Aorta (tissue), 5 donors: Measurements from ENCODE around the gene SUN1. TPM values are rescaled to one million over a fixed set of nuclear protein-coding genes. Genes with fewer than 3 reads are reported as not detected.

Experiments
- ATAC-seq: fragments of 200-7000 bp; cut with Tn5 transposase; one replicate; pipeline ENCODE4 v1.9.1; 2022; ENCODE audit warnings: moderate library complexity; ENCODE audit not compliant: low FRiP score
- DNase-seq, 2 donors: peaks; one replicate each; pipeline ENCODE4 v3.0.0-alpha.2; 2020
- H3K27ac ChIP-seq, 2 donors: one replicate each; pipeline ENCODE4 v1.5.1; 2013; ENCODE audit warnings: low read length in 2 of 2, mild to moderate bottlenecking in 2 of 2, moderate library complexity in 2 of 2, control low read depth in 1 of 2, inconsistent platforms in 1 of 2, low read depth in 1 of 2
- H3K27me3 ChIP-seq, 2 donors: one replicate each; pipeline ENCODE4 v1.6.1; 2013; ENCODE audit warnings: control low read depth in 1 of 2, low read length in 1 of 2, mild to moderate bottlenecking in 1 of 2, moderate library complexity in 1 of 2; ENCODE audit not compliant: insufficient read depth in 2 of 2, control insufficient read depth in 1 of 2
- H3K36me3 ChIP-seq, 2 donors: one replicate each; pipeline ENCODE4 v1.6.1; 2013; ENCODE audit warnings: control low read depth in 1 of 2, low read length in 1 of 2, mild to moderate bottlenecking in 1 of 2; ENCODE audit not compliant: insufficient read depth in 2 of 2, control insufficient read depth in 1 of 2
- H3K4me1 ChIP-seq, 2 donors: one replicate each; pipeline ENCODE4 v1.6.1; 2013; ENCODE audit warnings: low read length in 2 of 2, control low read depth in 1 of 2, mild to moderate bottlenecking in 1 of 2, moderate library complexity in 1 of 2; ENCODE audit not compliant: insufficient read depth in 2 of 2, control insufficient read depth in 1 of 2
- H3K4me3 ChIP-seq, 2 donors: one replicate each; pipeline ENCODE4 v1.5.1; 2013; ENCODE audit warnings: low read length in 2 of 2, control low read depth in 1 of 2, mild to moderate bottlenecking in 1 of 2
- H3K9me3 ChIP-seq: one replicate; pipeline ENCODE4 v1.6.1; 2013; ENCODE audit warnings: mild to moderate bottlenecking, low read length; ENCODE audit not compliant: control insufficient read depth
- WGBS, 2 donors: extraction: QIAGEN DNeasy Blood & Tissue Kit; methylation state at CpG; one replicate each; pipeline ENCODE4 v1.1.7; 2013; 5-methylcytosine and 5-hydroxymethylcytosine counted together
- intact Hi-C, 2 donors: fragments of 100-400 bp; cut with DNase I; formaldehyde crosslinking; loops; one replicate each; pipeline versions ENCODE4 v1.14.2 to v1.15.0; 2022
- polyA plus RNA-seq, 2 donors: library from polyadenylated mRNA; stranded (reverse); fragments of 200-250 nt; gene quantifications; one replicate each; pipeline ENCODE4 v1.2.3, GENCODE V29; 2013
- total RNA-seq, 2 donors: library from RNA; stranded (reverse); fragmentation: NEBNext Ultra II Directional; extraction: Animal tissue kit (Norgen Biotek cat#: 25700); gene quantifications; one replicate each; pipeline ENCODE4 v1.2.1, GENCODE V29; 2021
- donor health status: healthy with polysubstance abuse.
- donor health status: Bipolar disorder and iron deficiency.
- donor health status: DM: no; HTN: no; CAD: no.
- donor health status: DM: no; HTN: no; CAD: no.
- donor health status: DM: yes; HTN: yes; CAD: no.

Gene SUN1
- total and polyA plus RNA-seq, 4 donors = 36.3 to 236 (median 160) TPM

- H3K9me3 ChIP-seq = no peaks in the 10 kb centered on the region
- peaks cover 0 to 20% of the 10 kb centered on the region in 2 donors for H3K36me3 ChIP-seq
- intact Hi-C loops = no loop called here
- WGBS, 2 donors = 91 to 94% methylated on average over 32 of the region's 32 CpGs
- no peak overlapping the region for H3K4me3 ChIP-seq
- H3K4me1 ChIP-seq = no peaks in the 10 kb centered on the region
- DNase-seq (no peak), ATAC-seq (no peak)
- no peak overlapping the region for H3K27ac ChIP-seq
- no peaks in the 10 kb centered on the region for H3K27me3 ChIP-seq
These were observed 22.0 kb downstream of the SUN1 start for GRCh38 chr7:854118-854775.

- WGBS, 2 donors = 90 to 94% methylated on average over 24 to 29 of the region's 29 CpGs
- H3K4me1 ChIP-seq = no peaks in the 10 kb centered on the region
- H3K36me3 ChIP-seq = peaks cover 0 to 21% of the 10 kb centered on the region in 2 donors
- peak; percentile 34 for ATAC-seq
- H3K27me3 ChIP-seq = no peaks in the 10 kb centered on the region
- no peaks in the 10 kb centered on the region for H3K9me3 ChIP-seq
- H3K4me3 ChIP-seq = no peak overlapping the region
- H3K27ac ChIP-seq = no peak overlapping the region
- intact Hi-C loops = no loop called here
- peak in 1 of 2 donors; percentile 26 for DNase-seq
These were observed 23.6 kb downstream of the SUN1 start for GRCh38 chr7:855686-856369.

DNA sequence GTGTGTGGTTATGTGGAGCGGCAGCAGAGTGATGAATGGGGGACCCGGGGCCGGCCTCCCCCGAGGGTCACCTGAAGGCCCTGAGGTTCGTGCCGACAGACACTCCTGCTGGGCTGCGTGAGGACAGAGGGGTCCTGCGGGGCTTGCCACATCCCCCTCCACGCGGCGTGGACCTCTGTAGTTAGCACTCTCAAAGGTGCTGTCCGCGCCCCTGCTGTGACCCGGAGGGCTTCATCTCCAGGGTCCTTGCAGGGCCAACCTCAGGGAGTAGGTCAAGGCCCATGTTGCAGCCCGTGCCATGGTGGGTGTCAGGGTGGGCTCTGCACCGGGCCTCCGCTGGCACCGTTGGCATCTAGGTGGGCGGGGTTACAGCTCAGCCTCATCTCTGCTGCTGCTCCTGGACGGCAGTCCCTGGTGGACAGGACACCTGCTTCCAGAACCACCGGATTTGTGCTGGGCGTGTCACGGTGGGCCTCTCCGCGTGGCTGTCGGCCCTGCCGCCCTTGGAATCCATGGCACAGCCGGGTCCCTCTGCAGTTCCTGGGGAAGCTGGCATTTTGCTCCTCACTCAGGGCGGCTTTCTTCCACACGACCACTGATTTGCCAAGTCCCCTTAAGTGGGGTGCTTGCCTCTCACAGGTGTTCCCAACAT, 24.3 kb downstream of the SUN1 start:
- DNase-seq (peak in 1 of 2 donors; percentile 34), ATAC-seq (no peak)
- no peak overlapping the region for H3K27ac ChIP-seq
- H3K4me1 ChIP-seq = no peaks in the 10 kb centered on the region
- H3K27me3 ChIP-seq = no peaks in the 10 kb centered on the region
- H3K9me3 ChIP-seq = no peaks in the 10 kb centered on the region
- intact Hi-C loops = no loop called here
- peaks cover 0 to 26% of the 10 kb centered on the region in 2 donors for H3K36me3 ChIP-seq
- H3K4me3 ChIP-seq = no peak overlapping the region
- 85 to 86% methylated on average over 30 of the region's 30 CpGs for WGBS, 2 donors

GRCh38 chr7:857661-858060, 25.4 kb downstream of the SUN1 start:
- H3K36me3 ChIP-seq = peaks cover 0 to 26% of the 10 kb centered on the region in 2 donors

GRCh38 chr7:859359-860030, 27.2 kb downstream of the SUN1 start:
- ATAC-seq (no peak), DNase-seq (no peak)
- Histone ChIP-seq H3K27me3 (no peaks in the 10 kb centered on the region), H3K9me3 (no peaks in the 10 kb centered on the region), H3K27ac (no peak overlapping the region), H3K36me3 (peaks cover 0 to 18% of the 10 kb centered on the region in 2 donors), H3K4me3 (no peak overlapping the region), H3K4me1 (no peaks in the 10 kb centered on the region)
- intact Hi-C loops = no loop called here
- 77 to 80% methylated on average over 16 of the region's 16 CpGs for WGBS, 2 donors

More at GRCh38 chr7:857661-858060, 25.4 kb downstream of the SUN1 start:
- H3K9me3 ChIP-seq = no peaks in the 10 kb centered on the region
- DNase-seq (no peak), ATAC-seq (no peak)
- no peaks in the 10 kb centered on the region for H3K4me1 ChIP-seq
- H3K27ac ChIP-seq = no peak overlapping the region
- no peaks in the 10 kb centered on the region for H3K27me3 ChIP-seq
- H3K4me3 ChIP-seq = no peak overlapping the region
- intact Hi-C loops = no loop called here
- 66 to 78% methylated on average over 9 of the region's 9 CpGs for WGBS, 2 donors

DNA sequence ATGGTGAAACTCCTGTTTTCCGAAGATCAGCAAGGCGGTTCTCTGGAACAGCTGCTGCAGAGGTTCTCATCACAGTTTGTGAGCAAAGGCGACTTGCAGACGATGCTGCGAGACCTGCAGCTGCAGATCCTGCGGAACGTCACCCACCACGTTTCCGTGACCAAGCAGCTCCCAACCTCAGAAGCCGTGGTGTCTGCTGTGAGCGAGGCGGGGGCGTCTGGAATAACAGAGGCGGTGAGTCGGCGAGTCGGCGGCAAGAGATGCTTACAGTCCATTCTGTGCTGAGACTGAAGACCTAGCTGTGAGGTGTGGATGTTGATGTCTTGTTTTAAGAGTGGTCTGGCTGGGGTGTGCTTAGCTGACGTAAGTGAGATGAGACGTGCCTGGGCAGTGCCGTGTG, 27.9 kb downstream of the SUN1 start:
- 87 to 90% methylated on average over 21 of the region's 21 CpGs for WGBS, 2 donors
- Histone ChIP-seq H3K9me3 (no peaks in the 10 kb centered on the region), H3K27ac (no peak overlapping the region), H3K4me3 (no peak overlapping the region), H3K36me3 (peaks cover 0 to 18% of the 10 kb centered on the region in 2 donors), H3K27me3 (no peaks in the 10 kb centered on the region), H3K4me1 (no peaks in the 10 kb centered on the region)
- ATAC-seq (no peak), DNase-seq (no peak)
- intact Hi-C loops = no loop called here

DNA sequence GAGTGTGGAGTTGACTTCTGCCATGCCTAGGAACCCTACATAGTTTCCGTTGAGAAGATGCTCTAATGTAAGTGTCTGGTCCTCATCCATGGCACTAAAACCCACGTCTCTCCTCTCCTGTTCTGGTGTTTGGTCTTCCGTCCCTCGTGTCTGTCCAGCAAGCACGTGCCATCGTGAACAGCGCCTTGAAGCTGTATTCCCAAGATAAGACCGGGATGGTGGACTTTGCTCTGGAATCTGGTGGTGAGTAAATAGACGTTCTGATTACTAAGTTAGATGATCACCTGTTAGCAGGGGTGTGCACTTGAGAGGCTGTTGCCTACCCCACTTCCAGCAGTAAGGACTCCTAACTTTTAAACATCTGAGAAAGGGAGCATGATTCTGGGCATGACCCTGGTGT, 28.9 kb downstream of the SUN1 start:
- H3K27me3 ChIP-seq = no peaks in the 10 kb centered on the region
- H3K27ac ChIP-seq = no peak overlapping the region
- ATAC-seq (no peak), DNase-seq (no peak)
- intact Hi-C loops = no loop called here
- H3K4me1 ChIP-seq = no peaks in the 10 kb centered on the region
- no peaks in the 10 kb centered on the region for H3K9me3 ChIP-seq
- H3K36me3 ChIP-seq = peaks cover 0 to 16% of the 10 kb centered on the region in 2 donors
- no peak overlapping the region for H3K4me3 ChIP-seq
- 82 to 88% methylated on average over 9 of the region's 9 CpGs for WGBS, 2 donors

DNA sequence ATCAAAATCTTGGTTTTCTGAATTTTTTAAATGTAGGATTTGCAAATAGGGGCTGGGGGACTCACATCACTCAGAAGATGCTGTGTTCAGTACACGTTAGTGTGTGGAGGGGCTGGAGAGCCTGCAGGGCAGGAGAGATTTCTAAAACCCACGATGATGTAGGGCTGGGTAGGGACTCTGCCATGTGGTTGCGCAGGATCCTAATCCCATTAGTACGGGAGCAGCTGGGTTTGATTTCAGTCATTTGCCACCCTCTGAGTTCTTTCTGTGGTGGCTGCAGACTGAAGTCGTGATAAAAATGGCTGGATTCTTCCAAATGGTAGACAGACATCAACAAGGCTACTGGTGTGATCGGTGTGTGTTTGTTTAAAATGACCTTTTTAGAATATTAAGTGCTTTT, 29.9 kb downstream of the SUN1 start:
- Histone ChIP-seq H3K27ac (no peak overlapping the region), H3K27me3 (no peaks in the 10 kb centered on the region), H3K9me3 (no peaks in the 10 kb centered on the region), H3K36me3 (peaks cover 0 to 14% of the 10 kb centered on the region in 2 donors), H3K4me1 (no peaks in the 10 kb centered on the region), H3K4me3 (no peak overlapping the region)
- 93 to 94% methylated on average over 6 of the region's 6 CpGs for WGBS, 2 donors
- ATAC-seq (no peak), DNase-seq (no peak)
- intact Hi-C loops = no loop called here
